Erythroblast (primary cell): ENCODE data around the gene PLPP4.

Source experiments
- GATA1 ChIP-seq: IDR thresholded peaks from 2 replicates; pipeline ENCODE4 v1.6.1; 2011; ENCODE audit warnings: low read depth, mild to moderate bottlenecking, control low read depth, low read length, moderate library complexity
- POLR2A ChIP-seq: IDR thresholded peaks from 2 replicates; pipeline ENCODE4 v1.6.1; 2011; ENCODE audit warnings: mild to moderate bottlenecking, low read length

DNA sequence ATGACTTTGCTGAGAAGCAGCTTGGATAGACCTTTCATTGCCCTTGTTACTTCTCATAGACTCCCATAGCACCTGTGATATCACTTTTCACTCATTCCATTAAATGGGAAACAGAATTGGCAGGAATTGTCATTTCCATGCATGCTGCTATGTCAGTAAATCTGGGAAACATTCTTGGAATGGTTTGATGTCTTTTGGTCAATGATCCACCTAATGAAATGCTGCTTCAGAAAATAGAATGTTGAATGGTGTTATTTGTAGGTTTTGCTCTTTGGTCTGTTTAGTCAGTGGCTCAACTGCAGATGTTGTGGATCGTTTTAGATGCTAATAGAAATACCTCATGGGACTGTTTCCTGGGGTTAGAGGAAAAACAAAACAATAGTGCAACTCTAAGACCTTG is 127.8 kb downstream of the PLPP4 start:
- TF ChIP-seq POLR2A: no peak
- TF ChIP-seq GATA1: no peak
